Loucy (cell line): ENCODE data around the gene GORASP1.

Experiments
- H2AFZ ChIP-seq: fragments of 200-600 bp; sonication (generic); 2 replicates; pipeline ENCODE4 v1.6.0; 2016; ENCODE audit warnings: antibody characterized with exemption, mild to moderate bottlenecking, low read length, moderate library complexity
- H3F3A ChIP-seq: fragments of 200-600 bp; 2 replicates; pipeline ENCODE4 v1.6.0; 2016; ENCODE audit warnings: antibody characterized with exemption, low read depth, mild to moderate bottlenecking
- H3K27me3 ChIP-seq: fragments of 200-600 bp; sonication (generic); 2 replicates; pipeline ENCODE4 v1.6.1; 2014; ENCODE audit warnings: low read length, mild to moderate bottlenecking; ENCODE audit not compliant: insufficient read depth, poor library complexity, severe bottlenecking
- H3K36me3 ChIP-seq: fragments of 200-600 bp; sonication (generic); 2 replicates; pipeline ENCODE4 v1.6.1; 2016; ENCODE audit warnings: low read length; ENCODE audit not compliant: insufficient read depth
- H3K4me1 ChIP-seq: fragments of 200-600 bp; sonication (generic); 2 replicates; pipeline ENCODE4 v1.5.1; 2014; ENCODE audit warnings: low read length, mild to moderate bottlenecking; ENCODE audit not compliant: insufficient read depth, poor library complexity, severe bottlenecking
- H3K4me2 ChIP-seq: fragments of 200-600 bp; sonication (generic); 2 replicates; pipeline ENCODE4 v1.6.0; 2014; ENCODE audit warnings: antibody characterized with exemption, low read length, low read depth, mild to moderate bottlenecking; ENCODE audit not compliant: poor library complexity, severe bottlenecking
- H3K4me3 ChIP-seq: fragments of 200-600 bp; sonication (generic); 2 replicates; pipeline ENCODE4 v1.5.1; 2014; ENCODE audit warnings: low read length, mild to moderate bottlenecking, mixed read lengths; ENCODE audit not compliant: poor library complexity, severe bottlenecking
- H3K79me2 ChIP-seq: fragments of 200-600 bp; sonication (generic); 2 replicates; pipeline ENCODE4 v1.6.1; 2014; ENCODE audit warnings: low read length; ENCODE audit not compliant: insufficient read depth
- H3K9ac ChIP-seq: fragments of 200-600 bp; sonication (generic); 2 replicates; pipeline ENCODE4 v1.6.0; 2014; ENCODE audit warnings: mild to moderate bottlenecking, low read depth, low read length, moderate library complexity; ENCODE audit not compliant: poor library complexity, severe bottlenecking
- H3K9me2 ChIP-seq: fragments of 200-600 bp; sonication (generic); replicated peaks from 2 replicates; pipeline ENCODE4 v1.6.1; 2016; ENCODE audit warnings: low read depth, low read length, mixed read lengths
- H3K9me3 ChIP-seq: fragments of 200-600 bp; sonication (generic); 2 replicates; pipeline ENCODE4 v1.6.1; 2014; ENCODE audit warnings: mild to moderate bottlenecking, antibody characterized with exemption, low read length, low read depth; ENCODE audit not compliant: insufficient read depth
- H4K20me1 ChIP-seq: fragments of 200-600 bp; sonication (generic); 2 replicates; pipeline ENCODE4 v1.6.0; 2014; ENCODE audit warnings: antibody characterized with exemption, low read length, mild to moderate bottlenecking; ENCODE audit not compliant: insufficient read depth, poor library complexity, severe bottlenecking
- CTCF ChIP-seq: fragments of 200-600 bp; sonication (generic); conservative IDR thresholded peaks from 2 replicates; pipeline ENCODE4 v1.5.1; 2014; ENCODE audit warnings: mild to moderate bottlenecking, antibody characterized with exemption, low read length
- EZH2phosphoT487 ChIP-seq: fragments of 200-600 bp; IDR thresholded peaks from 2 replicates; pipeline ENCODE4 v1.6.1; 2018; ENCODE audit warnings: antibody characterized with exemption, mild to moderate bottlenecking, moderate library complexity, borderline replicate concordance

The GORASP1 gene

GRCh38 chr3:39139442-39139841 is 32.0 kb upstream of the GORASP1 start:
- Histone ChIP-seq H3K79me2 (no peaks in the 10 kb centered on the region; the same call in 1 of the 2 replicates), H3K4me1 (peaks cover 20% of the 10 kb centered on the region), H3K9ac (no peak overlapping the region), H3K27me3 (no peaks in the 10 kb centered on the region), H2AFZ (no peak overlapping the region), H3K4me2 (no peak overlapping the region), H3F3A (no peaks in the 10 kb centered on the region), H3K4me3 (no peak overlapping the region), H3K9me2 (no peaks in the 10 kb centered on the region), H3K9me3 (no peaks in the 10 kb centered on the region), H4K20me1 (no peaks in the 10 kb centered on the region), H3K36me3 (peaks cover 36% of the 10 kb centered on the region; the same call in 1 of the 2 replicates)
- TF ChIP-seq CTCF = no peak
- no peak for TF ChIP-seq EZH2phosphoT487

GRCh38 chr3:39138804-39139415 is 31.5 kb upstream of the GORASP1 start:
- H3K9me2 ChIP-seq = no peaks in the 10 kb centered on the region
- no peaks in the 10 kb centered on the region for H3F3A ChIP-seq
- no peak overlapping the region for H3K9ac ChIP-seq
- no peak for TF ChIP-seq CTCF
- no peak for TF ChIP-seq EZH2phosphoT487
- peaks cover 31% of the 10 kb centered on the region; the same call in 1 of the 2 replicates for H3K36me3 ChIP-seq
- H3K4me1 ChIP-seq = peaks cover 20% of the 10 kb centered on the region
- H3K4me2 ChIP-seq = no peak overlapping the region
- no peaks in the 10 kb centered on the region for H3K79me2 ChIP-seq
- no peaks in the 10 kb centered on the region for H3K27me3 ChIP-seq
- H3K9me3 ChIP-seq = no peaks in the 10 kb centered on the region
- H3K4me3 ChIP-seq = no peak overlapping the region
- H2AFZ ChIP-seq = no peak overlapping the region
- H4K20me1 ChIP-seq = no peaks in the 10 kb centered on the region

GRCh38 chr3:39137991-39138803 is 30.8 kb upstream of the GORASP1 start:
- no peaks in the 10 kb centered on the region for H4K20me1 ChIP-seq

More at GRCh38 chr3:39137991-39138803, 30.8 kb upstream of the GORASP1 start:
- Histone ChIP-seq H3K4me3 (no peak overlapping the region), H3K9ac (no peak overlapping the region), H3K36me3 (peaks cover 23% of the 10 kb centered on the region; the same call in 1 of the 2 replicates), H3K4me2 (no peak overlapping the region), H2AFZ (no peak overlapping the region), H3K9me3 (no peaks in the 10 kb centered on the region), H3K27me3 (no peaks in the 10 kb centered on the region), H3K9me2 (no peaks in the 10 kb centered on the region), H3F3A (no peaks in the 10 kb centered on the region), H3K79me2 (no peaks in the 10 kb centered on the region), H3K4me1 (peaks cover 20% of the 10 kb centered on the region)
- TF ChIP-seq CTCF (no peak), EZH2phosphoT487 (no peak)
